H54 (cell line): ENCODE measurements around the gene ENDOD1.
A peak's percentile ranks its signal among the peaks of the same experiment; 100 is the strongest.

Source experiments
- DNase-seq: peaks from one replicate; pipeline ENCODE4 v3.0.0; 2011; ENCODE audit warnings: low spot score, mixed read lengths; ENCODE audit not compliant: insufficient read length
- FAIRE-seq: peaks from 3 replicates; lab custom pipeline; 2011; peaks lifted over from hg19 to GRCh38; lab: Jason Lieb, UNC
- POLR2A ChIP-seq: IDR thresholded peaks from 2 replicates; pipeline ENCODE4 v1.6.1; 2011; ENCODE audit warnings: low read depth, mild to moderate bottlenecking, low read length

ENDOD1 gene

DNA sequence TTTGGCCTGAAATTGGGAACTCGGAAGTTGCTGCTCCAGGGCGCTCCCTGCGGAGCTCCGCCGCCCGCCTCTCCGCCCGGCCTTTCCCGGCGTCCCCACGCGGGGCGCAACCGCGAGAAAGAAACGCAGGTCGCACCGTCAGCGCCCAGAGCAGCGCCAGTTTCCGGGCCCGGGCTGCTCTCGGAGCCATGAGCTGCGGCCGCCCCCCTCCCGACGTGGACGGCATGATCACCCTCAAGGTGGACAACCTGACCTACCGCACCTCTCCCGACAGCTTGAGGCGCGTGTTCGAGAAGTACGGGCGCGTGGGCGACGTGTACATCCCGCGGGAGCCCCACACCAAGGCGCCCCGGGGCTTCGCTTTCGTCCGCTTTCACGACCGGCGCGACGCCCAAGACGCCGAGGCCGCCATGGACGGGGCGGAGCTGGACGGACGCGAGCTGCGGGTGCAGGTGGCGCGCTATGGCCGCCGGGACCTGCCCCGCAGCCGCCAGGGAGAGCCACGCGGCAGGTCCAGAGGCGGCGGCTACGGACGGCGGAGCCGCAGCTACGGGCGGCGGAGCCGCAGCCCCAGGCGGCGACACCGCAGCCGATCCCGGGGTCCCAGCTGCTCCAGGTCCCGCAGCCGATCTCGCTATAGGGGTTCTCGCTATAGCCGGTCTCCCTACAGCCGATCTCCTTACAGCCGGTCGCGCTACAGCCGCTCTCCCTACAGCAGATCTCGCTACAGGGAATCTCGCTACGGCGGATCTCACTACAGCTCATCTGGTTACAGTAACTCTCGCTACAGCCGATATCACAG is 22.4 kb upstream of the ENDOD1 start:
- TF ChIP-seq POLR2A: no peak
- DNase-seq (no peak), FAIRE-seq (no peak)

DNA sequence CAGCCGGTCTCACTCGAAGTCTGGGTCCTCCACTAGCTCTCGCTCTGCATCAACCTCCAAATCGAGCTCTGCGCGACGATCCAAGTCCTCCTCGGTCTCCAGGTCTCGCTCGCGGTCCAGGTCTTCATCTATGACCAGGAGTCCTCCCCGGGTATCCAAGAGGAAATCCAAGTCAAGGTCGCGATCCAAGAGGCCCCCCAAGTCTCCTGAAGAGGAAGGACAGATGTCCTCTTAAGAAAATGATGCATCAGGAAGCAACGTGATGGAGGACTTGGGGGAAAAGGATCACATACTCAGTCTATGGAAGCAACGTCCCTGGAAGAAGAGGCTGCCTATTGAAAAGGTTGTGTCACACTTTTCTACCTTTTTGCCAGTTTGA is 21.8 kb upstream of the ENDOD1 start:
- no peak for FAIRE-seq
- DNase-seq: no peak
- TF ChIP-seq POLR2A: no peak

DNA sequence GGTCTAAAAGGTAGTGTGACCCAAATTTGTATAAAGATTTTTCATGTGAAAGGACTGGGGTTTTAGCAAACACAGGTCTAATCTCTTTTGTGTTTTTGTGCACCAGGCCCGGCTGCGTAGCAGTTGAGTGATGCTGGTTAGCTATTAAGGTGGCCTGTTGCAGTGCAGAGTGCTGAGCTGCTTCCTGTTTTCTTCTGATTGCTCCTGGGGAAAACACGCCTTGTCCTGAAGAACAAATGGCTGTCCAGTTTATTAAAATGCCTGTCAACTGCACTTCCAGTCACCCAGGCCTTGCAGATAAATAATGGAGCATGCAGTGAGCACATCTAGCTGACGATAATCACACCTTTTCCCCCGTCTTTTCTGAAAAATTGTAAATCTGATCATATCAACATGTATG is 21.1 kb upstream of the ENDOD1 start:
- FAIRE-seq: peak; percentile 80
- TF ChIP-seq POLR2A: no peak
- no peak for DNase-seq

DNA sequence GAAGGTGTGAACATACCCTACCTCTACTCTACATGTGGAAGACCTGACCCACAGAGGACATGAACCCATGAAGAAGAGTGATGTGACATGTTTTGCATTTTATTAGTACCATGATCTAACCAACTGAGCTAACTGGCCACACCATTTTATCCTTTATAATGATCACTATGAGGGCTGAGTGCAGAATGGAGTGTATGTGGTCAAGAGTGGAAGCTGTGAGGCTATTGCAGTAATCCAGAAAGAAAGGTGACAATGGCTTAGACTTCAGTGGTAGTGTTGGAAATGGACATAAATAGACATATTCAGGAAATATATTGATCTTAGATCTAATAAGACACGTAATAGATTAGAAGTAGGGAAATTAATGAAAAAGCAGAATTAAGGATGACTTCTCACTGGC is 19.2 kb upstream of the ENDOD1 start:
- DNase-seq (no peak), FAIRE-seq (no peak)
- TF ChIP-seq POLR2A: no peak

DNA sequence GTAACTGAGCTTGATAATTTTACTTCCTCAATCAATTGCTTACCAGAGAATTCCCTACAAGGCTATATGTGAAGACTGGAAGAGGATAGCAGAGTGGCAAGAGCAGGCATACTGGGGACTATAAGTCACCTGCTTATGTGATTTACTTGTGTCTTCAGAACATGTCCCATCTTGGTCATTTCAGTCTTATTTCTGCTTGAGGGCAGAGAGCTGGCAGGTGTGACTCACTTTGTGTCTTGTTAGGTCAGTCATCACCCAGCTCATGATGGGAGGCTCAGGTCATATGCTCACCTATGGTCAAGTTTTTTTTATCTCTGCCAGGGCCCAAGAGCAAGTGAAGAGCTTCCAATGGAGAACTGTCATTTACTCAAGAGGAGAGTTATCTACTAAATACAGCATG is 16.7 kb upstream of the ENDOD1 start:
- FAIRE-seq: no peak
- TF ChIP-seq POLR2A: no peak
- DNase-seq: no peak

DNA sequence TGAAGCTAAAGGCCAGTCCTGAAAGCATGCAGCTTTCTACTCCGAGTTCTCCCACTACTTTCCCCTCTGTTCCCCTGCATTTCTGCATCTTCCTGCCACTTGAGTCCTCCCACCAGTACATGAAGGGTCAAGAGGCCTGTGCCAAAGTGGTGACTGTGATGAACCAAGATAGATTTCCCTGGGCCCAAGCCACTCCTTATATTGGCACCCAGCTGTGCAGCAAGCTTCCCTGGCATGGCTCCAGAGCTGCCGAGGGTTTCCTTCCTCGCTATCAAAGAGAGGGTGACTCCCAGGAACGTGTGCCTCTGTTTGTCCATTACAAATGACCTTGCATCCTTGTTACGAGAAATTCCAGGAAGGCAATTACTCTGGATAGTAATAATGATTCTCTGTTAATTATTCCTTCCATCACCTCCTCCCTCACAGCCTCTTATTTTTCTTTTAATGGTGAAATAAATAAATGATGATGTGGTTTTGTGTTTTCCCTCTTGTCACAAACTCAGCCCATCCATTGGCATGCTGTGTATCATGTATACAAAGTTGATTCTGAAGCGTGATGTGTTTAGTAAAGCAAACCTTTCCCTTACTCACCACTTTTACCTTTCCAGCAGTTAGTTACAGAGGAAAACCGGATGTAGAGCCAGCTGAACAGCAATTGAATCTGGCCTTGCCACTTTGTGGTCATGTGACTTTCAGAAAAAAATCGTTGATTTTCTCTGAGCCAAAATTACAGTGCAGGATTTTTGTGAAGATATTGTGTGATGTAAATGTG is 14.7 kb upstream of the ENDOD1 start:
- no peak for TF ChIP-seq POLR2A
- DNase-seq (no peak), FAIRE-seq (no peak)

DNA sequence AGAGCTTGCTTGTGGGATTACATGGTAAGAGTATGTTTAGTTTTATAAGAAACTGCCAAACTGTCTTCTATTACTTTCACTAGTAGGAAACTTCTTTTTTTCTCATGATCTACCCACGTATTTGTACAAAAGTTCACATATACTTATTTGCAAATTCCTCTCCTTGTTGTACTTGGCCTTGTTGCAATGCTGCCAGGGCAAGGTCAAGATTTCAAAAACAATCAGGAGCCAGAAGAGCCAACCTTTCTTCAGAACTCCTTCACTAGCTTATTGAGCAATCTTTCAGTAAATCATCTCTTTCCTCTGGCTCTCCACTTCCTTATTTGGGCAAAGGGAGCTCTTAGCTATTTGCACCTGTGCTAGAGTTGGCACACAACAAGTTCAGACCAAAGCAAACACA is 13.2 kb upstream of the ENDOD1 start:
- DNase-seq (no peak), FAIRE-seq (no peak)
- TF ChIP-seq POLR2A: no peak

DNA sequence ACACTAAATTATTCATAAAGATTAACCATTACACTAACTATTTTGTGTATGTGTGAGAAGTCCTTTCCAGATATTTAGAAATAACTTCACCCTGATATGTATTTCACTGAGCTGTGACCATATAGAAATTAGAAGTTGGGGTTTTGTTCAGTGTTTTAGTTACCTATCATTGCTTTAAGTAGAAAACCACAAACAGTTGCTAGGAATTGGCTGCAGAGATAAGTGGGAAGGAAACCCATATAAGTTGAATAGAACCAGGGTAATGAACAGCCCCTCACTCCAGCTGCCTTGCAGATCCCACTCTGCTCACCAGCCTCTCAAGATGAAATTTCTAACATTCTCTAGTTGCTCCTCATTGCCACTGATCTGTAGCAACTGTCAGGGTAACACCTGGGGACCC is 12.7 kb upstream of the ENDOD1 start:
- FAIRE-seq (no peak), DNase-seq (no peak)
- TF ChIP-seq POLR2A: no peak

DNA sequence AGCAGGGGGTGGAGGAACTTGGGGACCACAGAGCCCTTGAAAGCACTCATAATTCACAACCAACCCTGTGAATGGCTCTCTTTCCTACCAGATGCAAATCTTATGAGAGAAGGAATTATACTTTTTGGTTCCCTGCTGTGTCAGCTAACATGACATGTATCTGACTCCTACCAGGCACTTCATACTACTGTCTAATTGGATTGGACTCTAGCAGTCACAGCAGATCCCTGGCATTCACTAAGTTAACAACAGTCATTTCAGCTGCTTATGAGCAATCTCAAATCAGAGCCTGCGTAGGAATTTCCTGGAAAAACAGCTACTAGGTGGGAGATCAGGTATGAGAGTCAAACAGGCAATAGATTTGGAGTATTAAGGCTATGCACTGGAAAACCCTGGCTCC is 11.1 kb upstream of the ENDOD1 start:
- FAIRE-seq: no peak
- no peak for DNase-seq
- TF ChIP-seq POLR2A: no peak

DNA sequence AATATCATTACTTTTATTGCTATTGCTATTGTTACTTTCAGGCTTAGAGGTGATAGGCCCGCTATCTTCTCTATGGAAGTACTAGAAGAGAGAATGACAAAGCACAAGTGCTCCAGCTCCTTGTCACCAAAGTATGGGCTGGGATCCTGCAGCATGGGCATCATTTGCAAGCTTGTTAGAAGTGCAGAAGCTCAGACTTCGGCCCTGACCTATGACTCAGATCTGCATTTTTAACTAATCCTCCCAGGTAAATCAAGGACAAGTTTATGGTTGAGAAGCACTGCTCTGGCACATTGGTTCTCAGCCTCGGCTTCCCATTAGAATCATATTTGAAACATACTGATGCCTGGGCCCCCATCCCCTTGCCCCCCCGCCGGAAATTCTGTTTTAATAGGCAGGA is 8.6 kb upstream of the ENDOD1 start:
- no peak for FAIRE-seq

DNA sequence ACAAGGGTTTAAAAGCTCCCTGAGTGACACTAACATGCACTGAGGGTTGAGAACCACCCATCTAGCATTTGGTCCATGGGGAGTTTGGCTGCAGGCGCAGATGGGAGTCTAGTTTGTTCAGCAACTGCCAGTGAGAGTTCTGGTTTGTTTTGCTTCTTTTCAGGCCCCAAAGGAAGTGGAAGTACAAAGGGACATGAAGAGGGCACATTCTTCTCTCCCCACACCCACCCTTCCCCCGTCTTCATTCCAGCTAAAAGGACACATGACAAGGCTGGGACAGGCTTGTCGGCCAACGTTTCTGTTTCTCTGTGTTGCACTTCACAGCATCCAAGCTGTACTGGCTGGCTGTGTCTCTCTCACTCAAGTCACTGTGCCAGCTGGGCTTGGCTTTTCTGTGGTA is 8.2 kb upstream of the ENDOD1 start:
- TF ChIP-seq POLR2A: no peak
- DNase-seq: no peak
- FAIRE-seq: no peak

More for the DNA sequence above, 8.6 kb upstream of the ENDOD1 start:
- DNase-seq: no peak
- TF ChIP-seq POLR2A: no peak

DNA sequence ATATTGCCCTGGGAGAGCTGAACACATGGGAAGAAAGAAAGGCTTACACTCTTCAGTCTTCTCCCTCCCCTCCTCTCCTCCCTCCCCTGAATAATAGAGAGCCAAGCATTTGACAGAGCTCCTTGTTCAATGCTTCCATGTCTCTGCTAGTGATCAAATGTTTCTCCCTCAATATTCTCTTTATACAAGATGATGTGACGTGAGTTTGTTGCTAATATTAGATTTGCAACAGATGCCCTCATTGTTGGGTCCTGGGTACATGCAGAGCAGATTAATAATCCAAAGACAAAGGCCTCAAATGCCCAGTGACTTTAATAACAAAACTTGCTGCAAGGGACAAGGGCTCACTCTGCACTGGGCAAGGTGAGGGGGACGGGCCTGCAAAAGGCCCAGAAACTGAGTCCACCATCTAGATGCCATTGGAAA is 7.1 kb upstream of the ENDOD1 start:
- FAIRE-seq: no peak
- TF ChIP-seq POLR2A: no peak
- no peak for DNase-seq

DNA sequence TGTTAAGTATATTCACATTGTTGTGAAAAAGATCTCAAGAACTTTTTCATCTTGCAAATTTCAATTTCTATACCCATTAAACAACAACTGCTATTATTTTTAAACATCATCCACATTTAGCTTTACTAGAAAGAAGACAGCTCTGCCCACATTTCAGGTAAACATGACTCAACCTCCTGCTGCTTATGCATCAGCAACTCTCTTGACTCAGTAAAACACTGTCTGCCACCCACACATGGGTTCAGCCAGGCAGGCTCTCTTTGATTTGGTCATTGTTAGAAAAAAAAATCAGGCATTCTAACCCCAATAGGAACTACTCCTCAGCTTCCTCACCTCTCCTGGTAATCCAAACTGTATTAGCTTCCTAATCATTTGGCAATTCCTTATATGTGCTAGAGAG is 5.1 kb upstream of the ENDOD1 start:
- FAIRE-seq (no peak), DNase-seq (no peak)
- no peak for TF ChIP-seq POLR2A

DNA sequence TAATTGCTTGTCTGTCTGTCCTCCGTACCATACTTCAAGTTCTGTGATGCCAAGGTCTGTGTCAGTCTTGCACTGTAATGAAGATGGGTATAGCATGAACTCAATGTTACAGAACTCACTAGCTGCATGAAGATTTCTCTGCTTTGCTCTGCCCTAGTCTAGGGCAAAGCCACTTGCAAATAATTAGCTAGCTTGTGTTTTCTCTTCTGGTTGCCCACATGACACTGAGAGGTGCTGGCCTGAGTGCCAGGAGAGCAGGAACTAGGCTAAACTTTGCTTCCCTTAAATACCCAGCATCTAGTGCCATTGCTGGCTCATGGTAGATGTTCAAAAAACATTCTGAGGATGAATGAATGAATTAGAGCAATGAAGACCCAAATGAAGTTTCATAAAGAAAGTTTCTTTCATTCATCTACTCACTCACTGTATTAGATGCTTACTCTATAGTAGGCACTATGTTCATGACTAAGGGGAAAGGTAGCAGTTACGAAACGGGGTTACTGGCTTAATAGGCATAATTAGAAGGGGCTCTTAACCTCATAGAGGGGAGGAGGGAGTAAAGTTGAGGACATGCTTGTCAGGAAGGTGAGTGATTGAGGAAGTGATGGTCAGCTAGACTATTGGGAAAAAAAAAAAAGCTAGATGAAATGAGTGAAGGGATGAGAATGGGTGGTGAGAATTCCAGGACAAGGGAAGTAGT is 4.4 kb upstream of the ENDOD1 start:
- FAIRE-seq (no peak), DNase-seq (no peak)
- no peak for TF ChIP-seq POLR2A
